ENCODE results near the gene PCLO.

PCLO gene

DNA sequence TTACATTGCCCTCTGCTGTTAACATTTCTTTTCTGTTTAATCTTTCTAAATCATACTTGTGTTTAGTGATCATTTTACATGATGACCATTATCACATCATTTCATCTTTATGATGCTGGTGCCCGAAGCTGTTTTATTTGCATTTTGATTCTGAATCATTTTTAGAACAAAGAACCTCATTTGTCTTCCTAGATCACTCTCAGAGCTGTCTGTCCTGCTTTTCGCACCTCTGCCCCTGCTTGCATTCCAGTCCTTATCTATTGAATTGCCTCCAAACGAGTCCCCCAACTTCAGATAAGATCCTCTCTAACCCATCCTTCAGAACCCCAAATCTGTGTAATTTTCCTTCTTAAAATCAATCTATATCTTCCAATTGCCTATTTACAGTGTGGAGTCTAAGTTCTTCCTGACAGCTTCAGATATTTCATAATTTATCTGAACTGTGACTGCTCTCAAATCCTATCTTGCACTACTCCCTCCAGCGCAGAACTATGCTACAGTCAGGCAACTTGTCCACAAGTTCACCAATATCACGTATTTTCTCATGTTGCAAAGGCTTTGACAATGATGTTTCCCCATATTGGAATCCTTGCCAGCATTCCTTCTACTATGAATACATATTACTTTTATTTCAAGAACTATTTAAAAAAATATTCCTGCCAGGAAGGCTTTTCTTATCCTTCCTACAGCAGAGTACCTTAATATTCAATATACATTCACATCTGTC is 372.6 kb downstream of the PCLO start:
- Mint-ChIP-seq H3K36me3 (ENCODE audit: low read depth) (no peaks in the 10 kb centered on the region), H3K27ac (no peak overlapping the region), H3K27me3 (ENCODE audit: low read depth) (no peaks in the 10 kb centered on the region), H3K9me3 (peaks cover 2% of the 10 kb centered on the region), H3K4me1 (no peaks in the 10 kb centered on the region), H3K4me3 (no peak overlapping the region)
- TF ChIP-seq, protein P1, sequence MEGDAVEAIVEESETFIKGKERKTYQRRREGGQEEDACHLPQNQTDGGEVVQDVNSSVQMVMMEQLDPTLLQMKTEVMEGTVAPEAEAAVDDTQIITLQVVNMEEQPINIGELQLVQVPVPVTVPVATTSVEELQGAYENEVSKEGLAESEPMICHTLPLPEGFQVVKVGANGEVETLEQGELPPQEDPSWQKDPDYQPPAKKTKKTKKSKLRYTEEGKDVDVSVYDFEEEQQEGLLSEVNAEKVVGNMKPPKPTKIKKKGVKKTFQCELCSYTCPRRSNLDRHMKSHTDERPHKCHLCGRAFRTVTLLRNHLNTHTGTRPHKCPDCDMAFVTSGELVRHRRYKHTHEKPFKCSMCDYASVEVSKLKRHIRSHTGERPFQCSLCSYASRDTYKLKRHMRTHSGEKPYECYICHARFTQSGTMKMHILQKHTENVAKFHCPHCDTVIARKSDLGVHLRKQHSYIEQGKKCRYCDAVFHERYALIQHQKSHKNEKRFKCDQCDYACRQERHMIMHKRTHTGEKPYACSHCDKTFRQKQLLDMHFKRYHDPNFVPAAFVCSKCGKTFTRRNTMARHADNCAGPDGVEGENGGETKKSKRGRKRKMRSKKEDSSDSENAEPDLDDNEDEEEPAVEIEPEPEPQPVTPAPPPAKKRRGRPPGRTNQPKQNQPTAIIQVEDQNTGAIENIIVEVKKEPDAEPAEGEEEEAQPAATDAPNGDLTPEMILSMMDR (IDR thresholded peaks at IDR 0.05; ENCODE audit: unreplicated experiment in 3 of 3): no peak

- H3K9me3 Mint-ChIP-seq: no peaks in the 10 kb centered on the region
- TF ChIP-seq, protein P1 (IDR thresholded peaks at IDR 0.05; ENCODE audit: unreplicated experiment in 3 of 3): no peak
Measured at GRCh38 chr7:82778021-82778420, 384.7 kb downstream of the PCLO start.

GRCh38 chr7:82762880-82763279 is 399.8 kb downstream of the PCLO start:
- Mint-ChIP-seq H3K4me3 (no peak overlapping the region), H3K9me3 (no peaks in the 10 kb centered on the region), H3K4me1 (no peaks in the 10 kb centered on the region), H3K36me3 (ENCODE audit: low read depth) (no peaks in the 10 kb centered on the region), H3K27ac (no peak overlapping the region), H3K27me3 (ENCODE audit: low read depth) (no peaks in the 10 kb centered on the region)
- TF ChIP-seq, protein P1 (IDR thresholded peaks at IDR 0.05; ENCODE audit: unreplicated experiment in 3 of 3): no peak

More at GRCh38 chr7:82778021-82778420, 384.7 kb downstream of the PCLO start:
- Mint-ChIP-seq H3K27ac (no peak overlapping the region), H3K36me3 (ENCODE audit: low read depth) (no peaks in the 10 kb centered on the region), H3K27me3 (ENCODE audit: low read depth) (no peaks in the 10 kb centered on the region), H3K4me3 (no peak overlapping the region), H3K4me1 (no peaks in the 10 kb centered on the region)

- Mint-ChIP-seq H3K36me3 (ENCODE audit: low read depth) (no peaks in the 10 kb centered on the region), H3K4me1 (no peaks in the 10 kb centered on the region), H3K27ac (no peak overlapping the region), H3K9me3 (no peaks in the 10 kb centered on the region), H3K27me3 (ENCODE audit: low read depth) (no peaks in the 10 kb centered on the region), H3K4me3 (no peak overlapping the region)
- TF ChIP-seq, protein P1 (IDR thresholded peaks at IDR 0.05; ENCODE audit: unreplicated experiment in 3 of 3): no peak
Measured at GRCh38 chr7:82760831-82761230, 401.9 kb downstream of the PCLO start.

DNA sequence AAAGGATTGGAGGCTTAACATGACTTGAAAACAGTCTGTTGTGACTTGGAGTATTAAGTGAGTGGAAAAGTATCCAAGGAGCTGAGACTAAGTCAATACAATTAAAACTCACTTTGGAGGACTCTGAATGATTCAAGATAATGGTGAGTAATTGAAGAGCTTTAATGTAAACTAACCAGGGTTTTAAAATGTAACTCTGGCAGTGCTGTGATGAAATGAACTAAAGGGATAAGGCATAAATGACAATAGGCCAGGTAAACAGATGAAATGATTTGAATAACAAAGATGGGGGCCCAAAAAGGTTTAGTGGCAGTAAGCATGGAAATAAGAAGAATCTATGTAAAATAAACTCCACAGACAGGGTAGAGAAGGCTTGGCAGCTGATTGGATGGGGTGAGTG is 402.6 kb downstream of the PCLO start:
- H3K4me1 Mint-ChIP-seq: no peaks in the 10 kb centered on the region
- H3K9me3 Mint-ChIP-seq: no peaks in the 10 kb centered on the region
- no peaks in the 10 kb centered on the region for H3K36me3 Mint-ChIP-seq (ENCODE audit: low read depth)
- TF ChIP-seq, protein P1 (IDR thresholded peaks at IDR 0.05; ENCODE audit: unreplicated experiment in 3 of 3): no peak
- no peak overlapping the region for H3K27ac Mint-ChIP-seq
- no peaks in the 10 kb centered on the region for H3K27me3 Mint-ChIP-seq (ENCODE audit: low read depth)
- no peak overlapping the region for H3K4me3 Mint-ChIP-seq

Data from nephron (organoid).